PC-3 (cell line): ENCODE data around the gene NUP62. TPM values are rescaled to one million over a fixed set of nuclear protein-coding genes. Genes with fewer than 3 reads are reported as not detected.

Experiments used
- ATAC-seq: fragments of 200-7000 bp; cut with Tn5 transposase; 2 replicates; pipeline ENCODE4 v1.9.1; 2020; ENCODE audit warnings: mild to moderate bottlenecking, moderate library complexity
- BruUV-seq: library from RNA; stranded (reverse); fragments of 400-500 nt; replicated peaks from 2 replicates; lab custom pipeline; 2021; lab: Mats Ljungman, UMichigan
- CTCF ChIA-PET: fragments of 300-600 bp; sonication (Branson Sonifier 250); formaldehyde crosslinking; loops from one replicate; lab custom pipeline; 2022; ENCODE audit warnings: antibody characterized with exemption; lab: Charles Lee
- POLR2A ChIA-PET: fragments of 300-600 bp; sonication (Branson Sonifier 250); formaldehyde crosslinking; loops from one replicate; lab custom pipeline; 2022; ENCODE audit warnings: antibody characterized with exemption; ENCODE audit not compliant: unreplicated experiment; lab: Charles Lee
- DNase-seq: peaks from one replicate; pipeline ENCODE4 v3.0.0-alpha.2; 2015
- H2AFZ ChIP-seq: fragments of 300-600 bp; sonication (generic); 2 replicates; pipeline ENCODE4 v1.6.0; 2016; ENCODE audit warnings: antibody characterized with exemption, low read length
- H3F3A ChIP-seq: fragments of 300-600 bp; sonication (generic); one replicate; pipeline ENCODE4 v1.6.0; 2017; ENCODE audit warnings: antibody characterized with exemption, low read length, control low read depth, mild to moderate bottlenecking; ENCODE audit not compliant: unreplicated experiment
- H3K27ac ChIP-seq: fragments of 300-600 bp; sonication (generic); 2 replicates; pipeline ENCODE4 v1.5.1; 2016; ENCODE audit warnings: mild to moderate bottlenecking, low read length
- H3K27me3 ChIP-seq: fragments of 300-600 bp; sonication (generic); 2 replicates; pipeline ENCODE4 v1.6.1; 2016; ENCODE audit warnings: low read length, mixed read lengths
- H3K36me3 ChIP-seq: fragments of 300-600 bp; sonication (generic); 2 replicates; pipeline ENCODE4 v1.6.1; 2016; ENCODE audit warnings: low read depth, mixed run types, low read length, mixed read lengths
- H3K4me1 ChIP-seq: fragments of 300-600 bp; sonication (generic); 2 replicates; pipeline ENCODE4 v1.5.1; 2016; ENCODE audit warnings: low read length; ENCODE audit not compliant: insufficient read depth
- H3K4me2 ChIP-seq: fragments of 300-600 bp; sonication (generic); 2 replicates; pipeline ENCODE4 v1.6.0; 2016; ENCODE audit warnings: low read length
- H3K4me3 ChIP-seq: fragments of 300-600 bp; sonication (generic); 2 replicates; pipeline ENCODE4 v1.5.1; 2016; ENCODE audit warnings: mild to moderate bottlenecking, low read length, mixed read lengths
- H3K79me2 ChIP-seq: fragments of 300-600 bp; sonication (generic); 2 replicates; pipeline ENCODE4 v1.6.1; 2017; ENCODE audit warnings: low read length, mixed read lengths
- H3K9ac ChIP-seq: fragments of 300-600 bp; sonication (generic); 2 replicates; pipeline ENCODE4 v1.6.0; 2016; ENCODE audit warnings: mild to moderate bottlenecking, low read length
- H3K9me2 ChIP-seq: fragments of 300-600 bp; sonication (generic); replicated peaks from 2 replicates; pipeline ENCODE4 v1.6.1; 2016; ENCODE audit warnings: mixed run types, low read length, mixed read lengths
- H3K9me3 ChIP-seq: fragments of 300-600 bp; sonication (generic); 2 replicates; pipeline ENCODE4 v1.6.1; 2016; ENCODE audit warnings: low read length, mixed read lengths
- H4K20me1 ChIP-seq: fragments of 300-600 bp; sonication (generic); 2 replicates; pipeline ENCODE4 v1.6.1; 2016; ENCODE audit warnings: low read length, mixed read lengths
- EZH2 ChIP-seq: fragments of 300-600 bp; sonication (generic); IDR thresholded peaks from one replicate; pipeline ENCODE4 v1.6.1; 2017; ENCODE audit warnings: antibody characterized with exemption, mild to moderate bottlenecking, low read length; ENCODE audit not compliant: unreplicated experiment
- EZH2phosphoT487 ChIP-seq: fragments of 300-600 bp; sonication (generic); IDR thresholded peaks from 2 replicates; pipeline ENCODE4 v1.6.1; 2018; ENCODE audit warnings: mild to moderate bottlenecking, antibody characterized with exemption, low read length, borderline replicate concordance
- intact Hi-C: fragments of 100-400 bp; cut with micrococcal nuclease; formaldehyde crosslinking; loops from 2 replicates; pipeline ENCODE4 v1.9.0; 2023
- total RNA-seq: library from RNA; depleted of rRNA; stranded (reverse); fragments of >200 nt; gene quantifications from 2 replicates; pipeline ENCODE4 v1.2.3, GENCODE V29; 2014
- TF ChIP-seq, protein P1 (sequence below): fragments of 300-600 bp; sonication (generic); conservative IDR thresholded peaks from 2 replicates; pipeline ENCODE4 v1.5.1; 2017; ENCODE audit warnings: antibody characterized with exemption, low read depth, mild to moderate bottlenecking, low read length

NUP62 gene
- total RNA-seq, 1 experiment from 2014 or later = 129 TPM

DNA sequence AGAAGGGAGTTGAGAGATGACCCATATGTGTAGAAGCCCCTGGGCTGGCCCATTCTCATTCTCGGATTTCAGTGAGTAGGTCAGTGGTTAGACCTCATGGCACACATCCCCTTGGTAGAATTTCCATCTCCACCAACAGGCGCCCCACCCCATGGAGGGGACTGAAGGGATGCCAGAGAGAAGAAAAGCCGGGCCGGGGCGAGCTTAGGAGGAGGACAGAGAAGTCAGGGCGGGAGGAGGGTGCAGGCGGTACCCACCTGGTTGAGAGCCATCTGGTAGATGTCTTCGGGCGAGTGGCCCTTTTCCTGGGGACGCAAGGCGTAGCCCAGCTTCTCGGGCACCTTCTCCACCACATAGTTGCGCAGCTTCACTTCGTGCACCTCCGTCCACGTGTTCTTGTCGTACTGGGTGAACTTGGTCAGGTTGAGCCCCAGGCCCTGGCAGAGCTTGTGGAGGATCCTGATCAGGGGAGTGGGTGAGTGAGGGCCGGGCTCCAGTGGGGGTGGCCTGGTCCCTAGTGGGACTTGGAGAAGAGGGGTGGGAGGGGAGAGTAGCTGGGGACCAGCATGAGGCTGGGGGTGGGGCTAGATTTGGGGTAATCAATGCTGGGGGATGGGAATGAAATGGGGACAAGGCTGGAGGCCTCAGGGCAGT, 35.2 kb downstream of the NUP62 start:
- Histone ChIP-seq H3K27ac (no peak overlapping the region), H3K4me1 (peaks cover 12% of the 10 kb centered on the region), H3K9ac (no peak overlapping the region), H3K27me3 (no peaks in the 10 kb centered on the region), H2AFZ (no peak overlapping the region), H3K9me2 (no peaks in the 10 kb centered on the region), H3K4me2 (no peak overlapping the region), H4K20me1 (no peaks in the 10 kb centered on the region), H3K36me3 (no peaks in the 10 kb centered on the region), H3K4me3 (no peak overlapping the region), H3K79me2 (no peaks in the 10 kb centered on the region), H3K9me3 (no peaks in the 10 kb centered on the region), H3F3A (no peaks in the 10 kb centered on the region)
- POLR2A ChIA-PET = interaction anchor here (0.6 kb wide), 1 partner anchor 255 kb away, joined by 7 read pairs; no protein-coding TSS in a partner anchor
- BruUV-seq = no TSS peak
- ATAC-seq = no peak
- CTCF ChIA-PET = no interaction called here
- no peak for TF ChIP-seq EZH2
- TF ChIP-seq, protein P1, sequence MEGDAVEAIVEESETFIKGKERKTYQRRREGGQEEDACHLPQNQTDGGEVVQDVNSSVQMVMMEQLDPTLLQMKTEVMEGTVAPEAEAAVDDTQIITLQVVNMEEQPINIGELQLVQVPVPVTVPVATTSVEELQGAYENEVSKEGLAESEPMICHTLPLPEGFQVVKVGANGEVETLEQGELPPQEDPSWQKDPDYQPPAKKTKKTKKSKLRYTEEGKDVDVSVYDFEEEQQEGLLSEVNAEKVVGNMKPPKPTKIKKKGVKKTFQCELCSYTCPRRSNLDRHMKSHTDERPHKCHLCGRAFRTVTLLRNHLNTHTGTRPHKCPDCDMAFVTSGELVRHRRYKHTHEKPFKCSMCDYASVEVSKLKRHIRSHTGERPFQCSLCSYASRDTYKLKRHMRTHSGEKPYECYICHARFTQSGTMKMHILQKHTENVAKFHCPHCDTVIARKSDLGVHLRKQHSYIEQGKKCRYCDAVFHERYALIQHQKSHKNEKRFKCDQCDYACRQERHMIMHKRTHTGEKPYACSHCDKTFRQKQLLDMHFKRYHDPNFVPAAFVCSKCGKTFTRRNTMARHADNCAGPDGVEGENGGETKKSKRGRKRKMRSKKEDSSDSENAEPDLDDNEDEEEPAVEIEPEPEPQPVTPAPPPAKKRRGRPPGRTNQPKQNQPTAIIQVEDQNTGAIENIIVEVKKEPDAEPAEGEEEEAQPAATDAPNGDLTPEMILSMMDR = no peak
- no peak for TF ChIP-seq EZH2phosphoT487
- DNase-seq = no peak
- intact Hi-C loops = no loop called here

DNA sequence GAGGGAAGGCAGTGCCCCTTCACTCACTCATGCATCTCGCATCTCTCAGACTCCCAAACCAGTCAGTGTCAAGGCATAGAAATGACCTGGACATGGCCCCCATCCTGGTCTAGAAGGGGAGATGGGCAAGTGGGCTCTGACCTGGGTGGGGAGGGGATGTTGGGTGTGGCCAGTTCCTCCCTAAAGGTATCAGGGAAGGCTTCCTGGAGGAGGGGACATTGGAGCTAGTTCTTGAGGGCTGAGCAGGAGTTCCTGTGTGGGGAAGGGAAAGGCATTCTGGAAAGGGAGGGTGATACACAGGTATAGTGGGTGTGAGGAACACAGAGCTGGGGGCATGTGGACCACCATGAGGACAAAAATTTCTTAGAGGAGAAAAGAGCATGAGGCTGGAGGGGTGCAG, 36.6 kb downstream of the NUP62 start:
- POLR2A ChIA-PET = no interaction called here

DNA sequence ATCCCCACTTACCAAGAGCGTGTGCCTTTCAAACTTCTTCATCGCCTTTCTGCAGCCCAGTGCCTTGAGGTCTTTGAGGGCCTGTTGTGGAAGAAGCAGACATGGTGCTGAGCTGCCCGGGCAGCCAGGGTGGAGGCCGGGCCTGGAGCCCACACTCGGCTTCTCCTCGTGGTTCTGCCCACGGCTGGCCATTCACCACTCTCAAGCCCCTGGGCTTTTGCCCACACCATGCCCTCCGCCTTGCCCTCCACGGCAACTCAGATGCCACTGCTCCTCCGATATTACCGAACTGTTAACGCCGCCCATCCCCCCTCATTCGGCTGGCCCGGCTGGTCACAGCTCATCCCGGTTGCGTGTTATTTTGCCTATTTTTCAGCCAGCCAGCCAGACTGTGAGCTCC, 37.9 kb downstream of the NUP62 start:
- intact Hi-C loops = no loop called here
- BruUV-seq = no TSS peak
- H2AFZ ChIP-seq = no peak overlapping the region

More for the DNA sequence above, 36.6 kb downstream of the NUP62 start:
- Histone ChIP-seq H3K4me1 (peaks cover 10% of the 10 kb centered on the region), H3F3A (no peaks in the 10 kb centered on the region), H3K9ac (no peak overlapping the region), H3K36me3 (no peaks in the 10 kb centered on the region), H3K79me2 (no peaks in the 10 kb centered on the region), H2AFZ (no peak overlapping the region), H3K9me3 (no peaks in the 10 kb centered on the region), H3K27me3 (no peaks in the 10 kb centered on the region), H3K9me2 (no peaks in the 10 kb centered on the region), H3K27ac (no peak overlapping the region), H3K4me3 (no peak overlapping the region), H4K20me1 (no peaks in the 10 kb centered on the region), H3K4me2 (no peak overlapping the region)
- BruUV-seq = no TSS peak
- TF ChIP-seq EZH2 (no peak), EZH2phosphoT487 (no peak)
- TF ChIP-seq, protein P1 = no peak
- CTCF ChIA-PET = no interaction called here
- no peak for DNase-seq
- no peak for ATAC-seq
- intact Hi-C loops = no loop called here

More for the DNA sequence above, 37.9 kb downstream of the NUP62 start:
- TF ChIP-seq, protein P1 = no peak
- Histone ChIP-seq H3K4me3 (no peak overlapping the region), H3K4me2 (no peak overlapping the region), H3K9me2 (no peaks in the 10 kb centered on the region), H3K4me1 (no peaks in the 10 kb centered on the region), H3K36me3 (no peaks in the 10 kb centered on the region), H3K9me3 (no peaks in the 10 kb centered on the region), H3K9ac (no peak overlapping the region), H3K79me2 (no peaks in the 10 kb centered on the region), H3F3A (peaks cover under 1% of the 10 kb centered on the region), H3K27me3 (no peaks in the 10 kb centered on the region), H3K27ac (no peak overlapping the region), H4K20me1 (no peaks in the 10 kb centered on the region)
- ChIA-PET CTCF (no interaction called here), POLR2A (no interaction called here)
- no peak for ATAC-seq
- no peak for DNase-seq
